ENCODE measurements around the gene IGSF21.

Gene IGSF21

GRCh38 chr1:18183533-18183932 is 75.9 kb downstream of the IGSF21 start:
- no peak for FAIRE-seq

- no peak for FAIRE-seq
These were observed 79.5 kb downstream of the IGSF21 start for GRCh38 chr1:18187054-18187453.

- FAIRE-seq: no peak
These were observed 81.4 kb downstream of the IGSF21 start for GRCh38 chr1:18188820-18189517.

GRCh38 chr1:18190598-18190997 is 83.0 kb downstream of the IGSF21 start:
- FAIRE-seq: no peak

- no peak for FAIRE-seq
These were observed 83.4 kb downstream of the IGSF21 start for GRCh38 chr1:18191037-18191436.

GRCh38 chr1:18191481-18192155 is 84.0 kb downstream of the IGSF21 start:
- no peak for FAIRE-seq

- no peak for FAIRE-seq
These were observed 84.6 kb downstream of the IGSF21 start for GRCh38 chr1:18192182-18192581.

- FAIRE-seq: no peak
These were observed 85.4 kb downstream of the IGSF21 start for GRCh38 chr1:18192974-18193373.

- FAIRE-seq: no peak
These were observed 89.7 kb downstream of the IGSF21 start for GRCh38 chr1:18197299-18197698.

- no peak for FAIRE-seq
These were observed 90.7 kb downstream of the IGSF21 start for GRCh38 chr1:18198260-18198659.

- no peak for FAIRE-seq
These were observed 91.9 kb downstream of the IGSF21 start for GRCh38 chr1:18199462-18199861.

GRCh38 chr1:18200136-18200717 is 92.6 kb downstream of the IGSF21 start:
- no peak for FAIRE-seq

- no peak for FAIRE-seq
These were observed 93.3 kb downstream of the IGSF21 start for GRCh38 chr1:18200918-18201317.

GRCh38 chr1:18201997-18202719 is 94.6 kb downstream of the IGSF21 start:
- FAIRE-seq: no peak

- FAIRE-seq: no peak
These were observed 96.0 kb downstream of the IGSF21 start for GRCh38 chr1:18203645-18204044.

GRCh38 chr1:18204575-18204974 is 97.0 kb downstream of the IGSF21 start:
- FAIRE-seq: no peak

GRCh38 chr1:18205319-18205718 is 97.7 kb downstream of the IGSF21 start:
- FAIRE-seq: no peak

- FAIRE-seq: no peak
These were observed 104.2 kb downstream of the IGSF21 start for GRCh38 chr1:18211764-18212163.

- FAIRE-seq: no peak
These were observed 109.9 kb downstream of the IGSF21 start for GRCh38 chr1:18217398-18218043.

GRCh38 chr1:18229625-18230024 is 122.0 kb downstream of the IGSF21 start:
- FAIRE-seq: no peak

- no peak for FAIRE-seq
These were observed 122.7 kb downstream of the IGSF21 start for GRCh38 chr1:18230321-18230720.

GRCh38 chr1:18230840-18231239 is 123.2 kb downstream of the IGSF21 start:
- no peak for FAIRE-seq

- no peak for FAIRE-seq
These were observed 124.5 kb downstream of the IGSF21 start for GRCh38 chr1:18232052-18232451.

Data from endometrium (tissue), 2 donors.